C4-2B (cell line): ENCODE measurements around the gene OR2T3.
"Not testable (repeated sequence)": the region's sequence is repeated elsewhere in the genome, so short reads cannot be mapped to it uniquely, and the experiment has no call there.

ENCODE experiments used
- H3K27ac ChIP-seq: fragments of 450-650 bp; 2 replicates; pipeline ENCODE4 v1.5.1; 2017
- ZFX ChIP-seq: fragments of 450-650 bp; IDR thresholded peaks from 2 replicates; pipeline ENCODE4 v1.6.1; 2017
- TF ChIP-seq, protein P1 (sequence below): fragments of 450-650 bp; conservative IDR thresholded peaks from 2 replicates; pipeline ENCODE4 v1.5.1; 2017; ENCODE audit warnings: mild to moderate bottlenecking

The OR2T3 gene

DNA sequence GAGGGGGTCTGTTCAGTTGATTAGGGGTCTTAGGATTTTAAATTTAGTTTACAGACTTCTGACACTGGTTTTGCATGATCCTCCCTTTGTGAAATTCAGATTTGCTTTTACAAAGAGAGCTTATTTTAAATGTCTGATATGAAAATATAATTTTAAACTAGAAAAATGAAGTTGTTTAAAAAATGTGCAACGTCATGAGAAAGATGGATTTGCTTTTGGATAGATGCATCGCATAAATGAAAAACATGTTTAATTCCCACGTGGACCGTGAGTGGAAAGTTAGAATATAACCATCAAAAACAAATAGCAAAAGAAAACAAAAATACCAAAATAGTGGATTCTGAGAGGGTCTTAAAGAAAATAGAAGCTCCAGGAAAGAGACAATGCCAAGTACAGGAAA, 2.0 kb upstream of the OR2T3 start:
- TF ChIP-seq, protein P1, sequence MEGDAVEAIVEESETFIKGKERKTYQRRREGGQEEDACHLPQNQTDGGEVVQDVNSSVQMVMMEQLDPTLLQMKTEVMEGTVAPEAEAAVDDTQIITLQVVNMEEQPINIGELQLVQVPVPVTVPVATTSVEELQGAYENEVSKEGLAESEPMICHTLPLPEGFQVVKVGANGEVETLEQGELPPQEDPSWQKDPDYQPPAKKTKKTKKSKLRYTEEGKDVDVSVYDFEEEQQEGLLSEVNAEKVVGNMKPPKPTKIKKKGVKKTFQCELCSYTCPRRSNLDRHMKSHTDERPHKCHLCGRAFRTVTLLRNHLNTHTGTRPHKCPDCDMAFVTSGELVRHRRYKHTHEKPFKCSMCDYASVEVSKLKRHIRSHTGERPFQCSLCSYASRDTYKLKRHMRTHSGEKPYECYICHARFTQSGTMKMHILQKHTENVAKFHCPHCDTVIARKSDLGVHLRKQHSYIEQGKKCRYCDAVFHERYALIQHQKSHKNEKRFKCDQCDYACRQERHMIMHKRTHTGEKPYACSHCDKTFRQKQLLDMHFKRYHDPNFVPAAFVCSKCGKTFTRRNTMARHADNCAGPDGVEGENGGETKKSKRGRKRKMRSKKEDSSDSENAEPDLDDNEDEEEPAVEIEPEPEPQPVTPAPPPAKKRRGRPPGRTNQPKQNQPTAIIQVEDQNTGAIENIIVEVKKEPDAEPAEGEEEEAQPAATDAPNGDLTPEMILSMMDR = no peak
- no peak for TF ChIP-seq ZFX
- H3K27ac ChIP-seq = no peak overlapping the region

DNA sequence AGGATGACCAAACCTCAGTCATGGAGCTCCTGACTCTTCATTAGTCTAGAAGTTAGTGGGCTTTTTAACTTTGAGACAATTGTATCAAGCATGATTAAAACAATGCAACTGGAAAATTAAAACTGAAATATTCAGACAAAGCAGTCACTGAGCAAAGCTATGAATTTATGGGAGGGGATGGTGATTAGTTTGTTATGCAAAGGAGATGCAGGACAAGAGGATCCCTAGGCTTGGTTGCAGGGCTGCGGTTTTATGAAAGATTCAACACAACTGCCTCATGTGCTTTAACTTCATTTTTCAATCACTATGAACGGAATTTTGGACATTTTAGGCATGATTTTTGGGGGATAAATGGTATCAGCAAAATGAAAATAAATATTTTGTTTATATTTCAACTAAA, 1.0 kb upstream of the OR2T3 start:
- not testable (repeated sequence) for H3K27ac ChIP-seq

GRCh38 chr1:248475660-248476059, 2.5 kb downstream of the OR2T3 start:
- H3K27ac ChIP-seq = not testable (repeated sequence)

GRCh38 chr1:248481686-248482579, 8.8 kb downstream of the OR2T3 start:
- not testable (repeated sequence) for H3K27ac ChIP-seq

DNA sequence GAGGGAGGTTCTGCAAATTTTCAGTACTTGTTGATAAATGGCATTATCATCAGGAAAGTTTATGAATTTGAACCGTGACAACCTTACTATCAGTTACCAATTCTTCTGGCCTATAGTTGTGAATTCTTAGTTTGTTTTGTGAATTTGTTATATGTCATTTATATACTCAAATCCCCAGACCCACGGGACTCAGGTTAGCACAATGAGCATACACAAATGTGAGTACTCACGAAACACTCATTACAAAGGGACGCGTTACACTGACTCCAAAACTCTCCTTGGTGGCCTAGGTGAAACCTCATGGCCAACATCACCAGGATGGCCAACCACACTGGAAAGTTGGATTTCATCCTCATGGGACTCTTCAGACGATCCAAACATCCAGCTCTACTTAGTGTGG, 15.1 kb downstream of the OR2T3 start, which contains the start of gene OR2T5:
OR2T5 (plus strand) TSS at position 301 of the 400 bp plus-strand sequence; CDS start at position 301, 0 bp downstream.
- H3K27ac ChIP-seq = not testable (repeated sequence)

GRCh38 chr1:248496661-248497060, 23.5 kb downstream of the OR2T3 start:
- H3K27ac ChIP-seq = not testable (repeated sequence)

GRCh38 chr1:248500305-248501035, 27.3 kb downstream of the OR2T3 start:
- H3K27ac ChIP-seq = not testable (repeated sequence)

- H3K27ac ChIP-seq = not testable (repeated sequence)
Observed at GRCh38 chr1:248507773-248508172, 34.6 kb downstream of the OR2T3 start, which contains the start of gene OR2G6. Gene OR2G6, plus strand, starts transcription at chr1:248508073. Its CDS starts 13,574 bp downstream, at chr1:248521647.

DNA sequence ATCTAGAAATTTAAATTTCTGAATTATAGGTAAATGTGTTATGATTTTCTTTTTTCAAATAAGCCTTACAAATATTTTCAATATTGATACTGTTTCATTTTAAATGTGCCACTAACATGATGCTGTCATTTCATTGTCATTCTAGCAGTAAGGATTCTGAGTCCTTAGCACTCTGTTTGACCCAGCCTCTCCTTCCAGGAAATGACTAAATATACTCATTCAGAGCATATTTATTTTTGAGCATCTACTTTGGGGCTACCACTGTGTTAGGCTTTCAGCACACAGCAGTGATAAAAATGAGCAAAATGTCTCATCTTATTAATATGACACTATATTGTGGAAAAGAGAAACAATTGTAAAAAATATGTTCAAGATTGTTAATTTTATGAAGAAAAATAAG, 37.1 kb downstream of the OR2T3 start:
- H3K27ac ChIP-seq = not testable (repeated sequence)

DNA sequence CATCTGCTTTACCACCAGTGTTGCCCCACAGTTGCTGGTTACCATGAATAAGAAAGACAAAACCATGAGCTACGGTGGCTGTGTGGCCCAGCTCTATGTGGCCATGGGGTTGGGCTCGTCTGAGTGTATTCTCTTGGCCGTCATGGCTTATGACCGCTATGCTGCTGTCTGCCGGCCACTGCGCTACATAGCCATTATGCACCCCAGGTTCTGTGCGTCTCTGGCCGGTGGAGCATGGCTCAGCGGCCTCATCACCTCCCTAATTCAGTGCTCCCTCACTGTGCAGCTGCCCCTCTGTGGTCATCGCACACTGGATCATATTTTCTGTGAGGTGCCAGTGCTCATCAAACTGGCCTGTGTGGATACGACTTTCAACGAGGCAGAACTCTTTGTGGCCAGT, 48.7 kb downstream of the OR2T3 start:
- TF ChIP-seq ZFX = no peak
- TF ChIP-seq, protein P1 = no peak
- no peak overlapping the region for H3K27ac ChIP-seq
